Panc1 (cell line): ENCODE data around the gene GNG7. TPM values are rescaled to one million over a fixed set of nuclear protein-coding genes. Genes with fewer than 3 reads are reported as not detected.

Source experiments
- ATAC-seq: fragments of 200-7000 bp; cut with Tn5 transposase; 2 replicates; pipeline ENCODE4 v1.9.1; 2020; ENCODE audit warnings: mild to moderate bottlenecking, moderate library complexity
- BruUV-seq: library from RNA; stranded (reverse); fragments of 400-500 nt; replicated peaks from 2 replicates; lab custom pipeline; 2021; lab: Mats Ljungman, UMichigan
- CTCF ChIA-PET: fragments of 300-600 bp; sonication (Branson Sonifier 250); formaldehyde crosslinking; loops from one replicate; lab custom pipeline; 2022; ENCODE audit warnings: antibody characterized with exemption; lab: Charles Lee
- POLR2A ChIA-PET: fragments of 300-600 bp; sonication (Branson Sonifier 250); formaldehyde crosslinking; loops from one replicate; lab custom pipeline; 2022; ENCODE audit warnings: antibody characterized with exemption; lab: Charles Lee
- DNase-seq: peaks from one replicate; pipeline ENCODE4 v3.0.0-alpha.2; 2010; ENCODE audit warnings: low read depth, low spot score
- H3K27ac ChIP-seq: 2 replicates; pipeline ENCODE4 v1.5.1; 2011; ENCODE audit warnings: mild to moderate bottlenecking, low read length, inconsistent platforms
- H3K27me3 ChIP-seq: fragments of 200-500 bp; sonication (Bioruptor generic); 2 replicates; pipeline ENCODE4 v1.6.0; 2014; ENCODE audit warnings: low read length, inconsistent platforms; ENCODE audit not compliant: control insufficient read depth, insufficient read depth
- H3K36me3 ChIP-seq: fragments of 200-500 bp; sonication (Bioruptor generic); 2 replicates; pipeline ENCODE4 v1.5.1; 2014; ENCODE audit warnings: inconsistent platforms, mild to moderate bottlenecking, low read length, moderate library complexity; ENCODE audit not compliant: control insufficient read depth, insufficient read depth
- H3K4me1 ChIP-seq: 2 replicates; pipeline ENCODE4 v1.5.1; 2011; ENCODE audit warnings: inconsistent platforms, mild to moderate bottlenecking, low read length, moderate library complexity; ENCODE audit not compliant: control insufficient read depth, insufficient read depth
- H3K4me3 ChIP-seq, 2 experiments: 2 replicates each; pipeline ENCODE4 v1.5.1; 2011 to 2012; ENCODE audit warnings: low read depth in 2 of 2, low read length in 2 of 2, mild to moderate bottlenecking in 2 of 2, inconsistent platforms in 1 of 2, moderate library complexity in 1 of 2
- H3K9me3 ChIP-seq: fragments of 200-500 bp; sonication (Bioruptor generic); 2 replicates; pipeline ENCODE4 v1.5.1; 2014; ENCODE audit warnings: low read depth, mild to moderate bottlenecking, inconsistent platforms, low read length, moderate library complexity; ENCODE audit not compliant: control insufficient read depth, insufficient read depth
- CTCF ChIP-seq: fragments of 450-650 bp; IDR thresholded peaks from 2 replicates; pipeline ENCODE4 v1.5.1; 2017; ENCODE audit warnings: mild to moderate bottlenecking
- POLR2AphosphoS5 ChIP-seq: IDR thresholded peaks from 2 replicates; pipeline ENCODE4 v1.6.1; 2012; ENCODE audit warnings: mild to moderate bottlenecking, low read depth, low read length, moderate library complexity
- REST ChIP-seq, 2 experiments: IDR thresholded peaks; 2 replicates each; pipeline ENCODE4 v1.6.1; 2011 to 2012; ENCODE audit warnings: low read depth in 2 of 2, control low read depth in 1 of 2, low read length in 1 of 2, mild to moderate bottlenecking in 1 of 2, moderate library complexity in 1 of 2; ENCODE audit not compliant: insufficient read depth in 1 of 2
- SIN3A ChIP-seq: IDR thresholded peaks from 2 replicates; pipeline ENCODE4 v1.6.1; 2012; ENCODE audit warnings: low read depth, mild to moderate bottlenecking, low read length, moderate library complexity, borderline replicate concordance; ENCODE audit not compliant: insufficient read depth
- TCF7L2 ChIP-seq: IDR thresholded peaks from 2 replicates; pipeline ENCODE4 v1.6.1; 2011; ENCODE audit warnings: mild to moderate bottlenecking, low read depth, low read length, inconsistent platforms
- in situ Hi-C: cut with HindIII; loops from 2 replicates; pipeline ENCODE4 v1.10.0; 2016; ENCODE audit warnings: low sequenced_read_pairs, low pct_unique_long_range_greater_than_20kb
- intact Hi-C: fragments of 100-400 bp; cut with micrococcal nuclease; formaldehyde crosslinking; loops from one replicate; pipeline ENCODE4 v1.10.0; 2022; ENCODE audit not compliant: unreplicated experiment
- total RNA-seq: library from RNA; stranded (reverse); gene quantifications from one replicate; pipeline ENCODE4 v1.2.1, GENCODE V29; 2021; ENCODE audit not compliant: unreplicated experiment

GNG7 gene
- total RNA-seq, 1 experiment from 2014 or later, result 0.74 TPM

GRCh38 chr19:2553510-2553909 is 149.0 kb downstream of the GNG7 start:
- H3K27me3 ChIP-seq, result no peaks in the 10 kb centered on the region
- BruUV-seq, result no TSS peak
- intact Hi-C loops, result no loop called here
- ATAC-seq, result no peak
- no peak overlapping the region for H3K4me3 ChIP-seq
- no peaks in the 10 kb centered on the region for H3K9me3 ChIP-seq
- in situ Hi-C loops, result no loop called here
- H3K36me3 ChIP-seq, result no peaks in the 10 kb centered on the region
- CTCF ChIA-PET, result interaction anchor here (0.7 kb wide), 2 partner anchors 25 to 57 kb away, joined by 3 to 10 read pairs; no protein-coding TSS in a partner anchor
- TF ChIP-seq SIN3A (no peak), CTCF (no peak), REST (IDR thresholded peaks at IDR 0.05; ENCODE audit: insufficient read depth in 1 of 2, low read depth in 2 of 2, low read length in 1 of 2) (no peak), POLR2AphosphoS5 (no peak), TCF7L2 (no peak)
- DNase-seq, result no peak
- POLR2A ChIA-PET, result interaction anchor here (0.6 kb wide), 1 partner anchor 12 kb away, joined by 7 read pairs; no protein-coding TSS in a partner anchor
- no peak overlapping the region for H3K27ac ChIP-seq
- H3K4me1 ChIP-seq, result peaks cover 26% of the 10 kb centered on the region

- no TSS peak for BruUV-seq
- H3K4me1 ChIP-seq, result peaks cover 27% of the 10 kb centered on the region
- H3K27me3 ChIP-seq, result no peaks in the 10 kb centered on the region
- no peaks in the 10 kb centered on the region for H3K9me3 ChIP-seq
- ChIA-PET POLR2A (interaction anchor here (0.6 to 0.8 kb wide), 7 partner anchors 8 to 130 kb away, joined by 3 to 10 read pairs (median 7); no protein-coding TSS in a partner anchor), CTCF (interaction anchor here (0.6 to 0.7 kb wide), 4 partner anchors 10 to 123 kb away, joined by 3 to 10 read pairs (median 6); no protein-coding TSS in a partner anchor)
- ATAC-seq (no peak; the same call in 1 of the 2 replicates), DNase-seq (no peak)
- peak overlapping the region; percentile 31 to 53 for H3K4me3 ChIP-seq
- in situ Hi-C loops, result no loop called here
- intact Hi-C loops, result no loop called here
- no peaks in the 10 kb centered on the region for H3K36me3 ChIP-seq
- TF ChIP-seq POLR2AphosphoS5, result no peak
- TF ChIP-seq TCF7L2, result no peak
- no peak for TF ChIP-seq CTCF
- no peak for TF ChIP-seq REST (IDR thresholded peaks at IDR 0.05; ENCODE audit: insufficient read depth in 1 of 2, low read depth in 2 of 2, low read length in 1 of 2)
- TF ChIP-seq SIN3A, result no peak
- H3K27ac ChIP-seq, result peak overlapping the region; percentile 92
These were observed 149.6 kb downstream of the GNG7 start for GRCh38 chr19:2552859-2553258.
